ENCODE results near the gene MAMDC4.

GRCh38 chr9:136804509-136805206, 47.5 kb upstream of the MAMDC4 start:
- TF ChIP-seq CTCF (conservative IDR thresholded peaks at IDR 0.05; ENCODE audit: low read depth in 2 of 2) (no peak), POLR2AphosphoS5 (IDR thresholded peaks at IDR 0.05; ENCODE audit: low read depth) (no peak)

Measured in GM23338 (cell line).